Lower leg skin (tissue), 4 donors: Measurements from ENCODE around the gene TSPOAP1. TPM values are rescaled to one million over a fixed set of nuclear protein-coding genes. Genes with fewer than 3 reads are reported as not detected.

Source experiments
- DNase-seq, 2 donors: peaks; one replicate each; pipeline ENCODE4 v3.0.0-alpha.2; 2019; ENCODE audit warnings: low spot score in 2 of 2
- H3K4me3 ChIP-seq: fragments of 200-600 bp; sonication (generic); 2 replicates; pipeline ENCODE4 v1.5.1; 2017; ENCODE audit warnings: mild to moderate bottlenecking, low read depth; ENCODE audit not compliant: poor library complexity, severe bottlenecking
- POLR2A ChIP-seq, 2 donors: fragments of 450-650 bp; IDR thresholded peaks; one replicate each; pipeline ENCODE4 v1.6.1; 2016 to 2017; ENCODE audit warnings: antibody characterized with exemption in 2 of 2, mild to moderate bottlenecking in 1 of 2, moderate library complexity in 1 of 2
- WGBS, 2 donors: methylation state at CpG; one replicate each; pipeline ENCODE4 v1.1.5; 2018; 5-methylcytosine and 5-hydroxymethylcytosine counted together
- intact Hi-C: fragments of 100-400 bp; cut with DNase I; formaldehyde crosslinking; loops from one replicate; pipeline ENCODE4 v1.15.0; 2023; ENCODE audit warnings: low total_unique reads
- total RNA-seq, 4 donors: library from RNA; depleted of rRNA; stranded (reverse); fragments of >200 nt; gene quantifications; one replicate each; pipeline ENCODE4 v1.1.0, GENCODE V29; 2016
- TF ChIP-seq, protein P1 (sequence below), 3 donors: fragments of 450-650 bp; IDR thresholded peaks; one replicate each; pipeline ENCODE4 v1.5.1; 2016; ENCODE audit warnings: antibody characterized with exemption in 3 of 3, mild to moderate bottlenecking in 3 of 3, moderate library complexity in 2 of 3

TSPOAP1 gene
- total RNA-seq, 4 donors from 2014 or later, result 8.2 to 18.3 (median 8.8) TPM

- WGBS, 2 donors, result 91 to 94% methylated on average over 20 to 22 of the region's 23 CpGs
- DNase-seq, result peak in 1 of 2 donors; percentile 64
- intact Hi-C loops, result no loop called here
- no peak overlapping the region for H3K4me3 ChIP-seq
- TF ChIP-seq, protein P1, sequence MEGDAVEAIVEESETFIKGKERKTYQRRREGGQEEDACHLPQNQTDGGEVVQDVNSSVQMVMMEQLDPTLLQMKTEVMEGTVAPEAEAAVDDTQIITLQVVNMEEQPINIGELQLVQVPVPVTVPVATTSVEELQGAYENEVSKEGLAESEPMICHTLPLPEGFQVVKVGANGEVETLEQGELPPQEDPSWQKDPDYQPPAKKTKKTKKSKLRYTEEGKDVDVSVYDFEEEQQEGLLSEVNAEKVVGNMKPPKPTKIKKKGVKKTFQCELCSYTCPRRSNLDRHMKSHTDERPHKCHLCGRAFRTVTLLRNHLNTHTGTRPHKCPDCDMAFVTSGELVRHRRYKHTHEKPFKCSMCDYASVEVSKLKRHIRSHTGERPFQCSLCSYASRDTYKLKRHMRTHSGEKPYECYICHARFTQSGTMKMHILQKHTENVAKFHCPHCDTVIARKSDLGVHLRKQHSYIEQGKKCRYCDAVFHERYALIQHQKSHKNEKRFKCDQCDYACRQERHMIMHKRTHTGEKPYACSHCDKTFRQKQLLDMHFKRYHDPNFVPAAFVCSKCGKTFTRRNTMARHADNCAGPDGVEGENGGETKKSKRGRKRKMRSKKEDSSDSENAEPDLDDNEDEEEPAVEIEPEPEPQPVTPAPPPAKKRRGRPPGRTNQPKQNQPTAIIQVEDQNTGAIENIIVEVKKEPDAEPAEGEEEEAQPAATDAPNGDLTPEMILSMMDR (IDR thresholded peaks at IDR 0.05), result no peak
- no peak for TF ChIP-seq POLR2A (IDR thresholded peaks at IDR 0.05)
Measured at GRCh38 chr17:58310511-58311428, 17.8 kb downstream of the TSPOAP1 start.

DNA sequence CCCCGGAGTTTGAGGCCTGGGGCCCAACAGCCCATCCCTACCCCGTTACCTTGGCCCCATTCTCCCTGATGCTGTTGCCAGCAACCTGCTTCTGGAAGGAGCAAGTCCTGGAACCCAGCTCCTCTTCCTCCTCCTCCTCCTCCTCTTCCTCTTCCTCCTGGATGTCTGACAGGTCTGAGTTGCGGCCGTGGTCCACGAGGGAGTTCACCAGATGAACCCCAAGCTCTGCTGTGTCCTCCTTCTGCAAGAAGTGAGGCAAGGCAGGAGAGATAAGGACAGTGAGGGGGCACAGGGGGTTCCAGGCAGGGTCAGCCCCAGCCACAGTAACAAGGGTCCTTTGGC is 18.7 kb downstream of the TSPOAP1 start:
- DNase-seq, result peak in 1 of 2 donors; percentile 62
- WGBS, 2 donors, result 70 to 78% methylated on average over 5 of the region's 5 CpGs
- H3K4me3 ChIP-seq, result no peak overlapping the region
- intact Hi-C loops, result no loop called here
- TF ChIP-seq POLR2A (IDR thresholded peaks at IDR 0.05), result no peak

GRCh38 chr17:58308985-58309917 is 19.3 kb downstream of the TSPOAP1 start:
- intact Hi-C loops, result no loop called here
- H3K4me3 ChIP-seq, result no peak overlapping the region
- peak in 1 of 2 donors; percentile 48 for DNase-seq
- TF ChIP-seq POLR2A (IDR thresholded peaks at IDR 0.05), result no peak
- TF ChIP-seq, protein P1 (IDR thresholded peaks at IDR 0.05), result no peak
- WGBS, 2 donors, result 84 to 85% methylated on average over 21 of the region's 21 CpGs

- intact Hi-C loops, result no loop called here
- TF ChIP-seq POLR2A (IDR thresholded peaks at IDR 0.05), result no peak
- TF ChIP-seq, protein P1 (IDR thresholded peaks at IDR 0.05), result no peak
- DNase-seq, result peak; percentile 7 to 76
- no peak overlapping the region for H3K4me3 ChIP-seq
- WGBS, 2 donors, result 73 to 83% methylated on average over 31 to 32 of the region's 32 CpGs
Measured at GRCh38 chr17:58308173-58308984, 20.2 kb downstream of the TSPOAP1 start.

DNA sequence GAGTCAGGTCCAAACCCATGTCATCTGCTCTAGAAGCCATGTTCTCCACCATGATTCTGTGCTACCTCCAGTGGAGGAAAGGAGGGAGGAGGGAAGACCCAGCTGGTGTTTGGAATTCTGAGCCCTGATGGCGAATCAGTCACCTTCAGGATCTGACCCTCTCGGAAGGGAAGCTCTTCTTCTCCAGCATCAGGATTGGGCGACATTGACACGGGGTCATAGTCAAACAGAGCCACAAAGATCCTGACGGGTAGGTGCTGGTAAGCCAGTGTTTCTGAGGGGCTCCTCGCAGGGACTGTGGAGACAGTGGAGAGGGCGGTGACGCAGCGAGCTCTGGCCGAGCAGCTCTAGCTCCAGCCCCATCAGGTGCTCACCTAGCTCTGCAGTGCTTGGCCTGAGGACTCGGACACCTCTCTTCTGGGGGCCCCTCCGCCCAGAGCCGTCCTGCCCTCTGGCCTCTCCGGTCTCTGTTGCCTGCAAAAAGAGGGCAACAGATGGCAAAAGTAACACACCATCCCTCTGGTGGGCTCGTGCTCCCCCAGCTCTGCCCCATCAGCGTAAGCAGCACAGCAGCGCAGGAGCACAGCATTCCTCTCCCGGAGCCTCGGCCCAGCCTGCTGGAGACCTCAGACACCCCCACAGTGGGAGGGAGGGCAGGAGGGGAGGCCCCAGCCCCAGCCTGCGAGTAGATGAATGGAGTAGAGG is 21.0 kb downstream of the TSPOAP1 start:
- intact Hi-C loops, result no loop called here
- WGBS, 2 donors, result 84 to 87% methylated on average over 20 of the region's 20 CpGs
- no peak overlapping the region for H3K4me3 ChIP-seq
- TF ChIP-seq POLR2A (IDR thresholded peaks at IDR 0.05), result no peak
- TF ChIP-seq, protein P1 (IDR thresholded peaks at IDR 0.05), result no peak
- DNase-seq, result peak in 1 of 2 donors; percentile 74
